CD4-positive, alpha-beta T cell treated with Interleukin-21 for 1 hour (primary cell): Measurements from ENCODE around the gene TXLNA.
A peak's percentile ranks its signal among the peaks of the same experiment; 100 is the strongest.

Source experiments
- DNase-seq: peaks from one replicate; pipeline ENCODE4 v3.0.0-alpha.2; 2020

Gene TXLNA

GRCh38 chr1:32215629-32216480, 36.4 kb downstream of the TXLNA start:
- peak; percentile 70 for DNase-seq

- DNase-seq = no peak
Measured at GRCh38 chr1:32216566-32216965, 37.1 kb downstream of the TXLNA start.

DNA sequence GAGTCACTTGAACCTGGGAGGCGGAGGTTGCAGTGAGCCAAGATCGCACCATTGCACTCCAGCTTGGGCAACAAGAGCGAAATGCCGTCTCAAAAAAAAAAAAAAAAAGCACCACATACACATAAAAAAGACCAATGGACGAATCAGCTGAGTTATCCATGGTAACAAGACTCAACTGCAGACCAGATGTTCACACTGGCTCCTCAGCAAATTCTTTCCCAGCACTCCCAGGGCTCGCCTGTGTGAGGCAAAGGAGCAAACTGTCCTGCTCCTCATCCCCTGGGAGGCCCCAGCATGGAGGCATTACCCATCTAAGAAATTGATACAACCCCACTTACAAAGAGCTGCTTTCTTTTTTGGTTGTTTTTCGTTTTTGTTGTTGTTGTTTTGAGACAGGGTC, 39.5 kb downstream of the TXLNA start:
- no peak for DNase-seq

DNA sequence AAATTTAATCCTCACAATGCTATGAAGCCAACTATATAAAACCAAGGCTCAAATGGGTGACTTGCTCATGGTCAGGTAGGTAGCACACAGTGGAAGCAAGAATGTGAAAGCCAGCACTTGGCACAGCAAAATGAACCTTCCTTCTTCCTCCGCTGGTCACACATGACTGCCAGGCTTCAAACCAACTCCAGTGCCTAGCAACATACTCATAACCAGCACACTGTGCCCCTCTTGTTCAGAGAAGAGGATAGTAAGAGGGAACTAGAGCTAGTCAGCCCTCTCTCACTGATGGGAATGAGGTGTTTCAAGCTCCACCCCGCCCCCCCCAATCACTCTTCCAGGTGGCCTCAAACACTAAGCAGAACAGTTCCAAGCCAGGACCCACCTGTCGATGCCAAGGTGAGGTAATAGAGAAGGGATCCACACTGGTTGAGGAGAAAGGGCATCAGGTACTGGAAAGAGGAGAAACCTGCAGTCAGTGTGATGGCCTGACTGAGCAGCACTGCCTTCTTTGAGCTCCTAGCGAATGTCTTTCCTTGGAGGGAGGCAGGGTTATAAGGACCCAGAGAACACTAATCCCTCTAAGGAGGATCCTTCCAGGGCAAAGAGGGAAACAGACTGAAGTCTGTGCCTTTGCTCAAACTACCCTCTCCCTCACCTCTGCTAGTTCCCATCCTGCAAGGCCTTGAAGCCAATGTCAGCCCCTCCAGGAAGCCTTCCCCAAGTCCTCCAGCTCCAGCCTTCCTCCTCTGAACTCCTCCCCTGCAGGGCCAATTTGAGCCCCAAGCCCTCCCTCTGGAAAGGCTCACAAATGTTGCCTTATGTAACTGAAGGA, 41.5 kb downstream of the TXLNA start:
- no peak for DNase-seq

- no peak for DNase-seq
Measured at GRCh38 chr1:32221581-32221979, 42.1 kb downstream of the TXLNA start.

GRCh38 chr1:32221980-32222755, 42.7 kb downstream of the TXLNA start, which contains the start of the genes EIF3I and TMEM234:
Gene EIF3I (plus strand): TSS chr1:32222407. CDS start chr1:32222442, 35 bp downstream.
Gene TMEM234 (minus strand): TSS chr1:32222353. CDS start chr1:32222322, 31 bp downstream.
- DNase-seq = peak; percentile 95

DNA sequence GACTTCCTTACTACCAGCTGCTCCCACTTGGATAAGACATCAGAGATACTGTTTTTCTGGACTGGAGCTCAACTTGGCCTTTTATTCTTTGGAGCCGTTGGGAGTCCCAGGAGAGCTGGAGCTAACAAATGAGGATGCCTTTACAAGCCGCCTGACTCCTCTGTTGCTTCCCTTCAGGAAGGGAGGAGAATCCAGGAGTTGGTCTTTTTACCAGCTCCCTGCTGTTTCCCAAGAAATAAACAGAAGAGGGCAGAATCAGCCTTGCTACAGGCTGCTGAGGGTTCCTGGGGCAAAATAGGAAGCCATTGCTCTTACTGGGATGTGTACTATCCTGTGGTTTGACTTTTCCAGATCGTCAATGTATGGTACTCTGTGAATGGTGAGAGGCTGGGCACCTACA, 44.2 kb downstream of the TXLNA start:
- DNase-seq = no peak

GRCh38 chr1:32224285-32224684, 44.8 kb downstream of the TXLNA start:
- DNase-seq = no peak

GRCh38 chr1:32228771-32229170, 49.3 kb downstream of the TXLNA start:
- no peak for DNase-seq

DNA sequence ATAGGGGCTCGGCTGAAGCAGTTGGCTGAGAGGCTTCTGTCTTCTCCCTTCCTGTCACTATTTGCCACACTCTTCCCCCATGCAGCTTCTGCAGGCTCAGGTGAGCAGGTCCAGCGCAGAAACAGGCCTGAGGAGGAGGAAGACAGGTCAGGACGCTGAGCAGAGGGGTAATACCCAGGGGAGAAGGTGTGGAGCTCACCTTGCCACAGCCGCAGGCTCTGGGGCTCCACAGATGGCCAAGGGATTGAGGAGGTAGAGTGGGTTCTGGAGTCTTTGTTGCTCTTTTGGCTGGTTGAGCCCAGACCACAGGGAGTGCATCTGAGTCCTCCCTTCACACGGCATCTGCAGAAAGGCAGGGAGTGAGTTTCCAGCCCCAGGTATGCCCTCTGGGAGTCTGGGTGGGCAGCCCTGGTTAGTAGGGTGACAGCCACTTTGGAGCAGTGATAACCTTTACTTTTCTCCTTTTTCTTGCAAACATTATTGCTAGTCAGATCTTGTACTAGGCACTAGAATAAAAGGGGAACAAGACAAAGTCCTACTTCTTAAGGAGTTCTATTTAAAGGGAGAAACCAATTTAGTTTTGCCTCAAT, 52.5 kb downstream of the TXLNA start:
- no peak for DNase-seq

DNA sequence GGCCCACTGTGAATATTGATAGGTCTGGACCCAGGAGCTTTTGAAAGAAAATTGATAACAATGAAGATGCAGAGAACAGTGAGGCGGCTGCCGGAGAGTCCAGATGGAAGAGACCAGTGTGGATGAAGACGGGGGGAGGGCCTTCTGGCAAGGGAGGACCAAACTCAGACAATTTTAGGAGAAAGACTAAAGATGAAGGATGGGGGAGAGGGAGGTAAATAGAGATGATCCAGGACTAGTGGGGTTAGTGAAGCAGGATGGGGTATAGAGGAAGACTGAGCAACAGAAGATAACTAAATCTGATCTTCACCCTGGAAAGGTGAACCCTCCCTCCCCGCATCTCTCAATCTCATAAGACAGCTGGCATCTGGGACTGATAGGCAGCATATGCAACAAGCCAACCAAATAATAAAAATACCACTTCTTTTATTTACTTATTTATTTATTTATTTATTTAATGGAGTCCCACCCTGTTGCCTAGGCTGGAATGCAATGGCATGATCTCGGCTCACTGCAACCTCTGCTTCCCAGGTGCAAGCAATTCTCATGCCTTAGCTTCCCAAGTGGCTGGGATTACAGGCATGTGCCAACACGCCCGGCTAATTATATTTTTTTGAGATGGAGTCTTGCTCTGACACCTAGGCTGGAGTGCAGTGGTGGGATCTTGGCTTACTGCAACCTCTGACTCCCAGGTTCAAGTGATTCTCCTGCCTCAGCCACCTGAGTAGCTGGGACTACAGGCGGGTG, 53.3 kb downstream of the TXLNA start:
- DNase-seq = no peak

- no peak for DNase-seq
Measured at GRCh38 chr1:32234792-32235191, 55.3 kb downstream of the TXLNA start.

DNA sequence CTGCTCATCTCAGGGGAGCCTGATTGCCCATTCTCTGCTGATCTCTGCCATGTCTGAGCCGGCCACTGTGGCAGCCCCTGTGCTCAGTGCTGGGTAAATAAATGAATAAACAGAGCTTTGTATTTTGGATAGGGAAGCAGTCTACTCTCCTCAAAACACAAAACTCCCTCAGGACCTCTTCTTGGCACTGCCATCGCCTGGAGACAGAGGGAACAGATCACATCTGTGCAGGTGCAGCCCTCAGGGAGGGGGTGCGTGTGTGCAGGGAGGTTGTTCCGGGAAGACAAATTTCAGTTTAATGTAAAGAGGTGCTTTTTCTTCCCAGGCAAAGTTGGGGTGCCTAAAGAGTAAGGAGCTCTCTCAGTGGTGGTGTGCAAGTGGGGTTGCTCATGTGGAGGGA, 59.9 kb downstream of the TXLNA start:
- no peak for DNase-seq

GRCh38 chr1:32239790-32240139, 60.3 kb downstream of the TXLNA start:
- no peak for DNase-seq

- DNase-seq = peak; percentile 67
Measured at GRCh38 chr1:32240140-32240951, 60.9 kb downstream of the TXLNA start.

- DNase-seq = peak; percentile 38
Measured at GRCh38 chr1:32241001-32241763, 61.7 kb downstream of the TXLNA start.

GRCh38 chr1:32242341-32242851, 62.9 kb downstream of the TXLNA start:
- DNase-seq = no peak

GRCh38 chr1:32246888-32247273, 67.4 kb downstream of the TXLNA start, which contains the start of gene FAM167B:
Gene FAM167B (plus strand): TSS chr1:32247222. CDS start chr1:32247422, 200 bp downstream.
- no peak for DNase-seq

DNA sequence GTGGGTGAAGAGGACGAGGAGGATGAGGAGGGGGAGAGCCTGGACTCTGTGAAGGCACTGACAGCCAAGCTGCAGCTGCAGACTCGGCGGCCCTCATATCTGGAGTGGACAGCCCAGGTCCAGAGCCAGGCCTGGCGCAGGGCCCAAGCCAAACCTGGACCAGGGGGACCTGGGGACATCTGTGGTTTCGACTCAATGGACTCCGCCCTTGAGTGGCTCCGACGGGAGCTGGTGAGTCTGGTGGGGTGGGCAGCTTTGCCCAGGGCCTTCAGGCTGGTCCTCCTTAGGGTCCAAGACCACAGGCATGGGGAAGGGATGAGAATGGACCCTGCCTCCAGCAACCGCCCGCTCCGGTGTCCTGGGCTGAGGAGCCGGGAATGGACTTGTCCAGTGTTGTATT, 68.0 kb downstream of the TXLNA start:
- DNase-seq = no peak
